Right atrium auricular region (tissue), 2 donors: ENCODE measurements around the gene GRIN2A. TPM values are rescaled to one million over a fixed set of nuclear protein-coding genes. Genes with fewer than 3 reads are reported as not detected.
"Not testable (repeated sequence)": the region's sequence is repeated elsewhere in the genome, so short reads cannot be mapped to it uniquely, and the experiment has no call there.

Source experiments
- DNase-seq: peaks from one replicate; pipeline ENCODE4 v3.0.0-alpha.2; 2019; ENCODE audit warnings: low spot score
- H3K27ac ChIP-seq, 2 donors: fragments of 200-600 bp; sonication (generic); 1 replicate in 1 of 2; 2 replicates in 1 of 2; pipeline ENCODE4 v1.5.1; 2016 to 2019
- H3K27me3 ChIP-seq, 2 donors: fragments of 200-600 bp; sonication (generic); one replicate each; pipeline versions ENCODE4 v1.5.1 to v1.6.0; 2017 to 2019
- H3K36me3 ChIP-seq: fragments of 200-600 bp; sonication (generic); one replicate; pipeline ENCODE4 v1.5.1; 2016
- H3K4me1 ChIP-seq, 2 donors: fragments of 200-600 bp; sonication (generic); one replicate each; pipeline versions ENCODE4 v1.5.1 to v1.6.0; 2017 to 2019
- H3K4me3 ChIP-seq, 2 donors: fragments of 200-600 bp; sonication (generic); 1 replicate in 1 of 2; 2 replicates in 1 of 2; pipeline ENCODE4 v1.5.1; 2017 to 2019; ENCODE audit warnings: mild to moderate bottlenecking in 1 of 2, moderate library complexity in 1 of 2
- H3K9me3 ChIP-seq, 2 donors: fragments of 200-600 bp; sonication (generic); one replicate each; pipeline ENCODE4 v1.5.1; 2019
- CTCF ChIP-seq, 2 donors: fragments of 200-600 bp; sonication (generic); IDR thresholded peaks; one replicate each; pipeline ENCODE4 v1.5.1; 2019; ENCODE audit warnings: antibody characterized with exemption in 2 of 2
- total RNA-seq, 2 donors: library from RNA; depleted of rRNA; stranded (reverse); fragments of >200 nt; gene quantifications; one replicate each; pipeline ENCODE4 v1.1.0, GENCODE V29; 2016

Gene GRIN2A
- total RNA-seq, 2 donors from 2014 or later = 3.8 to 7.4 TPM

- Histone ChIP-seq H3K36me3 (no peaks in the 10 kb centered on the region), H3K9me3 (no peaks in the 10 kb centered on the region), H3K27me3 (no peaks in the 10 kb centered on the region), H3K27ac (no peak overlapping the region), H3K4me1 (no peaks in the 10 kb centered on the region), H3K4me3 (no peak overlapping the region)
- DNase-seq = no peak
- no peak for TF ChIP-seq CTCF (IDR thresholded peaks at IDR 0.05)
Measured at GRCh38 chr16:9895817-9896216, 286.4 kb downstream of the GRIN2A start.

GRCh38 chr16:9885876-9886275, 296.4 kb downstream of the GRIN2A start:
- Histone ChIP-seq H3K4me3 (no peak overlapping the region), H3K9me3 (no peaks in the 10 kb centered on the region), H3K27ac (no peak overlapping the region)

GRCh38 chr16:9885467-9885866, 296.8 kb downstream of the GRIN2A start:
- no peak for TF ChIP-seq CTCF (IDR thresholded peaks at IDR 0.05)
- Histone ChIP-seq H3K9me3 (no peaks in the 10 kb centered on the region), H3K27ac (no peak overlapping the region), H3K4me1 (no peaks in the 10 kb centered on the region), H3K4me3 (no peak overlapping the region), H3K36me3 (no peaks in the 10 kb centered on the region), H3K27me3 (no peaks in the 10 kb centered on the region)
- no peak for DNase-seq

More at GRCh38 chr16:9885876-9886275, 296.4 kb downstream of the GRIN2A start:
- no peaks in the 10 kb centered on the region for H3K27me3 ChIP-seq
- TF ChIP-seq CTCF (IDR thresholded peaks at IDR 0.05) = no peak
- no peak for DNase-seq
- no peaks in the 10 kb centered on the region for H3K36me3 ChIP-seq
- no peaks in the 10 kb centered on the region for H3K4me1 ChIP-seq

- H3K27me3 ChIP-seq, H3K4me1 ChIP-seq, H3K36me3 ChIP-seq, H3K27ac ChIP-seq, H3K4me3 ChIP-seq, H3K9me3 ChIP-seq, DNase-seq: not testable (repeated sequence)
Measured at GRCh38 chr16:9875981-9876380, 306.2 kb downstream of the GRIN2A start.

GRCh38 chr16:9874219-9874618, 308.0 kb downstream of the GRIN2A start:
- no peak overlapping the region for H3K27ac ChIP-seq
- H3K4me3 ChIP-seq = no peak overlapping the region
- H3K36me3 ChIP-seq = no peaks in the 10 kb centered on the region
- no peak for TF ChIP-seq CTCF (IDR thresholded peaks at IDR 0.05)
- no peaks in the 10 kb centered on the region for H3K9me3 ChIP-seq
- no peaks in the 10 kb centered on the region for H3K27me3 ChIP-seq
- no peaks in the 10 kb centered on the region for H3K4me1 ChIP-seq
- no peak for DNase-seq

GRCh38 chr16:9870962-9871361, 311.3 kb downstream of the GRIN2A start:
- Histone ChIP-seq H3K4me1 (no peaks in the 10 kb centered on the region), H3K27me3 (no peaks in the 10 kb centered on the region), H3K36me3 (no peaks in the 10 kb centered on the region), H3K9me3 (no peaks in the 10 kb centered on the region), H3K27ac (no peak overlapping the region), H3K4me3 (no peak overlapping the region)
- DNase-seq = no peak
- TF ChIP-seq CTCF (IDR thresholded peaks at IDR 0.05) = no peak
